Gastrocnemius medialis (tissue), 4 donors: ENCODE measurements around the gene UTP20.

Experiments
- CTCF ChIP-seq, 5 experiments: fragments of 450-650 bp in 3 of 5; fragments of 200-600 bp in 2 of 5; sonication (generic) in 2 of 5; IDR thresholded peaks in 4 of 5; conservative IDR thresholded peaks in 1 of 5; 1 replicate in 4 of 5; 2 replicates in 1 of 5; pipeline ENCODE4 v1.5.1; 2016 to 2019; ENCODE audit warnings: antibody characterized with exemption in 5 of 5, mild to moderate bottlenecking in 3 of 5, moderate library complexity in 3 of 5
- POLR2A ChIP-seq, 2 donors: fragments of 450-650 bp; IDR thresholded peaks; one replicate each; pipeline ENCODE4 v1.6.1; 2017; ENCODE audit warnings: antibody characterized with exemption in 2 of 2, mild to moderate bottlenecking in 2 of 2, moderate library complexity in 2 of 2

DNA sequence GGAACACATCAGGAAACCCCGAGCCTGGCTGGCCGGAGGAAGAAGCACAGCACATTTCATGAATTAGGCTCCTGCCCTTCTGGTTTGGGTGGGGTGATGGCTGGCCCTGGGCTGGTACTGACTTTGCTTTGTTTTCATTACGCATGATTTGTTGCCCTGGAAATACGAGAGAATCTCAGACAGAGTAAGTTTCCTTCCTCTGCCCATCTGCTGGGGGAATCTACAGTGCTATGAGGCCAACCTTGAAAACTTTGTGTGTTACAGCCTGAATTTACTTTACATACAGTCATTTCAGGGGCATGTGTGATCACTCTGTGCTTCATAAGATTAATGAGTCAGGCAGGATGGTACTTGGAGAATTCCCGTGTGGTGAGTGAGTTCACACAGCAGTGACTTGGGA lies 49.4 kb upstream of the UTP20 start:
- TF ChIP-seq CTCF (IDR thresholded peaks at IDR 0.05 in 4 of 5, conservative IDR thresholded peaks at IDR 0.05 in 1 of 5) (no peak), POLR2A (IDR thresholded peaks at IDR 0.05) (no peak)
